Endothelial cell of umbilical vein (primary cell): Measurements from ENCODE around the gene ECHDC1. TPM values are rescaled to one million over a fixed set of nuclear protein-coding genes. Genes with fewer than 3 reads are reported as not detected.

ENCODE experiments used
- BruUV-seq: library from RNA; stranded (reverse); fragments of 400-500 nt; replicated peaks from 2 replicates; lab custom pipeline; 2021; lab: Mats Ljungman, UMichigan
- CTCF ChIA-PET: fragments of 300-600, 350-600 bp; sonication (Branson Sonifier 250); formaldehyde crosslinking; loops from one replicate; lab custom pipeline; 2021; ENCODE audit warnings: antibody characterized with exemption, inconsistent platforms; lab: Charles Lee
- POLR2A ChIA-PET: fragments of 300-600, 350-600 bp; sonication (Branson Sonifier 250); formaldehyde crosslinking; loops from one replicate; lab custom pipeline; 2021; ENCODE audit warnings: antibody characterized with exemption, inconsistent platforms; lab: Charles Lee
- DNase-seq: peaks from one replicate; pipeline ENCODE4 v3.0.0-alpha.2; 2011; ENCODE audit warnings: low read depth, low spot score
- FAIRE-seq: peaks from 2 replicates; lab custom pipeline; 2011; peaks lifted over from hg19 to GRCh38; lab: Jason Lieb, UNC
- H2AFZ ChIP-seq: 2 replicates; pipeline ENCODE4 v1.6.0; 2012; ENCODE audit warnings: low read depth, low read length, control low read depth, inconsistent platforms
- H3K27ac ChIP-seq: 2 replicates; pipeline ENCODE4 v1.5.1; 2011; ENCODE audit warnings: low read depth, mild to moderate bottlenecking, control low read depth, low read length, moderate library complexity; ENCODE audit not compliant: insufficient read depth
- H3K27me3 ChIP-seq, 2 experiments: 2 replicates each; pipeline versions ENCODE4 v1.6.0 to v1.6.1; 2011; ENCODE audit warnings: low read length in 2 of 2, mixed read lengths in 1 of 2; ENCODE audit not compliant: control insufficient read depth in 2 of 2, insufficient read depth in 2 of 2
- H3K36me3 ChIP-seq, 2 experiments: 2 replicates in 1 of 2; 3 replicates in 1 of 2; pipeline ENCODE4 v1.5.1; 2011; ENCODE audit warnings: low read length in 2 of 2, mild to moderate bottlenecking in 1 of 2, moderate library complexity in 1 of 2; ENCODE audit not compliant: control insufficient read depth in 2 of 2, insufficient read depth in 2 of 2; ENCODE audit errors: extremely low read depth in 1 of 2
- H3K4me1 ChIP-seq: 3 replicates; pipeline ENCODE4 v1.5.1; 2011; ENCODE audit warnings: mild to moderate bottlenecking, low read length; ENCODE audit not compliant: control insufficient read depth, insufficient read depth; ENCODE audit errors: extremely low read depth
- H3K4me2 ChIP-seq: 2 replicates; pipeline ENCODE4 v1.6.1; 2011; ENCODE audit warnings: low read length, control low read depth, mixed read lengths; ENCODE audit not compliant: insufficient read depth
- H3K4me3 ChIP-seq, 3 experiments: fragments of 200-600 bp in 1 of 3; sonication (generic), shearing (Covaris generic) in 1 of 3; replicated peaks in 1 of 3; 2 replicates each; pipeline ENCODE4 v1.5.1; 2011 to 2016; ENCODE audit warnings: control low read depth in 3 of 3, low read length in 3 of 3, mild to moderate bottlenecking in 2 of 3, inconsistent platforms in 1 of 3, low read depth in 1 of 3, moderate library complexity in 1 of 3; ENCODE audit not compliant: insufficient read depth in 1 of 3
- H3K79me2 ChIP-seq: 2 replicates; pipeline ENCODE4 v1.6.0; 2012; ENCODE audit warnings: low read length, inconsistent platforms; ENCODE audit not compliant: control insufficient read depth, insufficient read depth
- H3K9ac ChIP-seq: replicated peaks from 2 replicates; pipeline ENCODE3; 2011; ENCODE audit warnings: low read length, control low read depth; ENCODE audit not compliant: insufficient read depth; ENCODE audit errors: extremely low read depth
- H3K9me1 ChIP-seq: replicated peaks from 3 replicates; pipeline ENCODE4 v1.6.0; 2011; ENCODE audit warnings: mild to moderate bottlenecking, low read length; ENCODE audit not compliant: control insufficient read depth, insufficient read depth; ENCODE audit errors: extremely low read depth
- H3K9me3 ChIP-seq: replicated peaks from 2 replicates; pipeline ENCODE4 v1.5.1; 2012; ENCODE audit warnings: low read length, inconsistent platforms; ENCODE audit not compliant: control insufficient read depth, insufficient read depth
- H4K20me1 ChIP-seq: replicated peaks from 2 replicates; pipeline ENCODE3; 2011; ENCODE audit warnings: mild to moderate bottlenecking, low read length; ENCODE audit not compliant: control insufficient read depth, insufficient read depth; ENCODE audit errors: extremely low read depth
- CTCF ChIP-seq, 2 donors: IDR thresholded peaks; 1 replicate in 1 of 2; 2 replicates in 1 of 2; pipeline ENCODE4 v1.5.1; 2011; ENCODE audit warnings: low read length in 2 of 2, mild to moderate bottlenecking in 2 of 2, moderate library complexity in 2 of 2, control low read depth in 1 of 2, inconsistent platforms in 1 of 2, low read depth in 1 of 2; ENCODE audit not compliant: insufficient read depth in 1 of 2; ENCODE audit errors: extremely low read depth in 1 of 2
- EZH2 ChIP-seq: IDR thresholded peaks from 2 replicates; pipeline ENCODE4 v1.6.1; 2012; ENCODE audit warnings: borderline replicate concordance, low read depth, mild to moderate bottlenecking, moderate library complexity, low read length, inconsistent platforms; ENCODE audit not compliant: severe bottlenecking
- FOS ChIP-seq: IDR thresholded peaks from 2 replicates; pipeline ENCODE4 v1.6.1; 2011; ENCODE audit warnings: mild to moderate bottlenecking, low read length, moderate library complexity, borderline replicate concordance; ENCODE audit not compliant: insufficient read depth
- GATA2 ChIP-seq: IDR thresholded peaks from 2 replicates; pipeline ENCODE4 v1.7.0; 2011; ENCODE audit warnings: low read depth, mild to moderate bottlenecking, moderate library complexity, mixed read lengths, low read length; ENCODE audit not compliant: insufficient read length, insufficient read depth
- JUN ChIP-seq: IDR thresholded peaks from 2 replicates; pipeline ENCODE4 v1.6.1; 2011; ENCODE audit warnings: borderline replicate concordance, low read depth; ENCODE audit not compliant: insufficient read length, insufficient read depth
- MAX ChIP-seq: IDR thresholded peaks from 2 replicates; pipeline ENCODE4 v1.6.1; 2011; ENCODE audit not compliant: insufficient read depth, insufficient read length
- MYC ChIP-seq: IDR thresholded peaks from one replicate; pipeline ENCODE4 v1.6.1; 2011; ENCODE audit warnings: mild to moderate bottlenecking, low read depth, low read length
- POLR2A ChIP-seq: IDR thresholded peaks from 2 replicates; pipeline ENCODE4 v1.6.1; 2012; ENCODE audit warnings: low read depth, mild to moderate bottlenecking, control low read depth, low read length
- POLR2AphosphoS5 ChIP-seq: IDR thresholded peaks from 2 replicates; pipeline ENCODE4 v1.6.1; 2012; ENCODE audit warnings: low read depth, mild to moderate bottlenecking, control low read depth, low read length, moderate library complexity; ENCODE audit not compliant: insufficient read depth
- dilution Hi-C: fragments of 300-500 bp; cut with MboI; formaldehyde crosslinking; loops from one replicate; pipeline ENCODE4 v1.15.0; 2019; ENCODE audit warnings: low sequenced_read_pairs; ENCODE audit not compliant: extremely low pct_ligation_motif_present
- intact Hi-C: fragments of 100-400 bp; cut with micrococcal nuclease; formaldehyde crosslinking; loops from one replicate; pipeline ENCODE4 v1.10.0; 2022
- polyA plus RNA-seq, 4 experiments: library from polyadenylated mRNA; depleted of rRNA in 3 of 4; stranded (reverse) in 3 of 4; unstranded in 1 of 4; fragments of >200 nt; gene quantifications; 2 replicates each; pipeline versions ENCODE4 v1.2.1 to v1.2.3, GENCODE V29; 2011 to 2012; ENCODE audit warnings: missing spikeins in 1 of 4
- total RNA-seq: library from RNA; stranded (reverse); gene quantifications from 2 replicates; pipeline ENCODE4 v1.2.3, GENCODE V29; 2021

The ECHDC1 gene
- total and polyA plus RNA-seq, 2 donors (not counting 3 experiments of a cell fraction or from before 2014, with no cell fraction given): 8.1 to 36.8 TPM

GRCh38 chr6:127247114-127248096 lies 96.0 kb downstream of the ECHDC1 start:
- Histone ChIP-seq H3K9me3 (no peaks in the 10 kb centered on the region), H3K4me1 (no peaks in the 10 kb centered on the region), H4K20me1 (no peaks in the 10 kb centered on the region), H3K9me1 (no peaks in the 10 kb centered on the region), H3K27me3 (no peaks in the 10 kb centered on the region), H3K9ac (no peak overlapping the region), H3K79me2 (no peaks in the 10 kb centered on the region), H2AFZ (no peak overlapping the region), H3K36me3 (no peaks in the 10 kb centered on the region), H3K4me2 (no peak overlapping the region), H3K4me3 (no peak overlapping the region), H3K27ac (no peak overlapping the region)
- POLR2A ChIA-PET: no interaction called here
- intact Hi-C loops (no loop called here), dilution Hi-C loops (no loop called here)
- CTCF ChIA-PET: interaction anchor here (0.6 to 1.5 kb wide), 2 partner anchors 37 to 57 kb away, joined by 3 read pairs; no protein-coding TSS in a partner anchor
- BruUV-seq: no TSS peak
- DNase-seq: no peak
- FAIRE-seq: no peak
- no peak for TF ChIP-seq MAX
- no peak for TF ChIP-seq MYC
- no peak for TF ChIP-seq JUN
- no peak for TF ChIP-seq POLR2AphosphoS5
- no peak for TF ChIP-seq EZH2
- TF ChIP-seq FOS: no peak
- no peak for TF ChIP-seq GATA2
- no peak for TF ChIP-seq CTCF (IDR thresholded peaks at IDR 0.05; ENCODE audit: extremely low read depth in 1 of 2, insufficient read depth in 1 of 2, low read depth in 1 of 2, low read length in 2 of 2)
- no peak for TF ChIP-seq POLR2A
